ENCODE results near the gene HFE. TPM values are rescaled to one million over a fixed set of nuclear protein-coding genes. Genes with fewer than 3 reads are reported as not detected.

Gene HFE
- total and polyA plus RNA-seq, 2 donors (not counting 1 experiment from before 2014, with no cell fraction given): 18.3 to 22.3 TPM

DNA sequence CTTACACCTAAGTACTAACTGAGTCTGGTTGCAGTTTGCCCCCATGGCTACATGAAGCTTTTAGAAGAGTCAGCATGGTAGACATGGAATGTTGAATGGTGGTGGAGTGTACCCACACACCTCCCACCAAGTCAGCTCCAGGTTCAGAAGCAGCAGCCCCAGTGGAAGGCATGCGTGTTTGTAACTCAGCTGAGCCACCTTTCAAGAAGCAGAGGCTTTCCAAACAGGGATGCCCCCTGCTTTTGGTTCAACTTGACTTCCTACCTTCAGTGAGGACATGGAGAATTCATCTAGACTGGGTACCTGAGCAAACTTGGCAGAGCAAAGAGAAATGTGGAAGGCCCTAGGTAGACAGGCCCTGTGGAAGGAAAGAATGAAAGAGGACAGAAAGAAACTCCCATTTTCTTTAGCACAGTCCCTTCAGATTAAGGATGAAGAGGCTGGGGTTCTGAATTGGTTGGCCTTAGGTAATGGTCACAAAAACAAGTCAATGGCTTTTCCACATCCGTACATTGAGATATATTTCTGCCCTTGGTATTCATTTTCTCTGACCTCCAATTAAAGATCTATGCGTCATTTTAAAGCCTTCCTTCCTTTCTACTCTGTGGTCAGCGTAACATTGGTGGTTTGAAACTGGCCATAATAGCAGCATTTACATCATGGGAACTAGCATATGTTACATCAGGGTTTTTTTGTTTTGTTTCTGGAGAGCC is 53.2 kb downstream of the HFE start:
- H4K20me1 ChIP-seq (ENCODE audit: control insufficient read depth, extremely low read depth, insufficient read depth, low read length): no peaks in the 10 kb centered on the region
- TF ChIP-seq, protein P1, sequence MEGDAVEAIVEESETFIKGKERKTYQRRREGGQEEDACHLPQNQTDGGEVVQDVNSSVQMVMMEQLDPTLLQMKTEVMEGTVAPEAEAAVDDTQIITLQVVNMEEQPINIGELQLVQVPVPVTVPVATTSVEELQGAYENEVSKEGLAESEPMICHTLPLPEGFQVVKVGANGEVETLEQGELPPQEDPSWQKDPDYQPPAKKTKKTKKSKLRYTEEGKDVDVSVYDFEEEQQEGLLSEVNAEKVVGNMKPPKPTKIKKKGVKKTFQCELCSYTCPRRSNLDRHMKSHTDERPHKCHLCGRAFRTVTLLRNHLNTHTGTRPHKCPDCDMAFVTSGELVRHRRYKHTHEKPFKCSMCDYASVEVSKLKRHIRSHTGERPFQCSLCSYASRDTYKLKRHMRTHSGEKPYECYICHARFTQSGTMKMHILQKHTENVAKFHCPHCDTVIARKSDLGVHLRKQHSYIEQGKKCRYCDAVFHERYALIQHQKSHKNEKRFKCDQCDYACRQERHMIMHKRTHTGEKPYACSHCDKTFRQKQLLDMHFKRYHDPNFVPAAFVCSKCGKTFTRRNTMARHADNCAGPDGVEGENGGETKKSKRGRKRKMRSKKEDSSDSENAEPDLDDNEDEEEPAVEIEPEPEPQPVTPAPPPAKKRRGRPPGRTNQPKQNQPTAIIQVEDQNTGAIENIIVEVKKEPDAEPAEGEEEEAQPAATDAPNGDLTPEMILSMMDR (conservative IDR thresholded peaks at IDR 0.05 in 1 of 2, IDR thresholded peaks at IDR 0.05 in 1 of 2; ENCODE audit: low read depth in 1 of 2, low read length in 2 of 2): no peak
- no peak for TF ChIP-seq EZH2 (IDR thresholded peaks at IDR 0.05; ENCODE audit: low read length, missing control alignments)
- H3K36me3 ChIP-seq (ENCODE audit: control insufficient read depth, insufficient read depth, low read length): peaks cover 2% of the 10 kb centered on the region
- H3K9me3 ChIP-seq (ENCODE audit: control insufficient read depth, insufficient read depth, low read depth, low read length): no peaks in the 10 kb centered on the region
- no peak overlapping the region for H3K4me2 ChIP-seq (ENCODE audit: extremely low read depth, insufficient read depth, low read length)
- H3K4me1 ChIP-seq (ENCODE audit: control insufficient read depth, extremely low read depth, insufficient read depth, low read length): no peaks in the 10 kb centered on the region
- H3K4me3 ChIP-seq (replicated peaks in 1 of 4; ENCODE audit: control extremely low read depth in 1 of 4, insufficient read depth in 1 of 4, low read depth in 3 of 4, low read length in 4 of 4): no peak overlapping the region
- H3K27ac ChIP-seq (ENCODE audit: insufficient read depth, low read length): no peak overlapping the region
- no peak for DNase-seq (ENCODE audit: low read depth in 2 of 2)
- no peaks in the 10 kb centered on the region for H3K79me2 ChIP-seq (ENCODE audit: control insufficient read depth, insufficient read depth, low read length)
- H3K9ac ChIP-seq (ENCODE audit: insufficient read depth, low read length): no peak overlapping the region
- no peaks in the 10 kb centered on the region for H3K27me3 ChIP-seq (ENCODE audit: control insufficient read depth, insufficient read depth, low read length)
- H2AFZ ChIP-seq (ENCODE audit: low read length): no peak overlapping the region

- DNase-seq (ENCODE audit: low read depth in 2 of 2): no peak
- Histone ChIP-seq H3K4me1 (ENCODE audit: control insufficient read depth, extremely low read depth, insufficient read depth, low read length) (no peaks in the 10 kb centered on the region), H3K27me3 (ENCODE audit: control insufficient read depth, insufficient read depth, low read length) (no peaks in the 10 kb centered on the region), H3K9me3 (ENCODE audit: control insufficient read depth, insufficient read depth, low read depth, low read length) (no peaks in the 10 kb centered on the region), H3K4me2 (ENCODE audit: extremely low read depth, insufficient read depth, low read length) (no peak overlapping the region), H3K27ac (ENCODE audit: insufficient read depth, low read length) (no peak overlapping the region), H3K36me3 (ENCODE audit: control insufficient read depth, insufficient read depth, low read length) (peaks cover 2% of the 10 kb centered on the region), H3K79me2 (ENCODE audit: control insufficient read depth, insufficient read depth, low read length) (no peaks in the 10 kb centered on the region), H2AFZ (ENCODE audit: low read length) (no peak overlapping the region), H3K9ac (ENCODE audit: insufficient read depth, low read length) (no peak overlapping the region), H3K4me3 (replicated peaks in 1 of 4; ENCODE audit: control extremely low read depth in 1 of 4, insufficient read depth in 1 of 4, low read depth in 3 of 4, low read length in 4 of 4) (no peak overlapping the region), H4K20me1 (ENCODE audit: control insufficient read depth, extremely low read depth, insufficient read depth, low read length) (no peaks in the 10 kb centered on the region)
- TF ChIP-seq, protein P1 (conservative IDR thresholded peaks at IDR 0.05 in 1 of 2, IDR thresholded peaks at IDR 0.05 in 1 of 2; ENCODE audit: low read depth in 1 of 2, low read length in 2 of 2): no peak
- no peak for TF ChIP-seq EZH2 (IDR thresholded peaks at IDR 0.05; ENCODE audit: low read length, missing control alignments)
These were observed 53.7 kb downstream of the HFE start for GRCh38 chr6:26140967-26141294.

- Histone ChIP-seq H3K9ac (ENCODE audit: insufficient read depth, low read length) (no peak overlapping the region), H3K36me3 (ENCODE audit: control insufficient read depth, insufficient read depth, low read length) (peaks cover 2% of the 10 kb centered on the region), H2AFZ (ENCODE audit: low read length) (no peak overlapping the region), H3K27ac (ENCODE audit: insufficient read depth, low read length) (no peak overlapping the region), H3K9me3 (ENCODE audit: control insufficient read depth, insufficient read depth, low read depth, low read length) (no peaks in the 10 kb centered on the region), H3K27me3 (ENCODE audit: control insufficient read depth, insufficient read depth, low read length) (no peaks in the 10 kb centered on the region), H4K20me1 (ENCODE audit: control insufficient read depth, extremely low read depth, insufficient read depth, low read length) (no peaks in the 10 kb centered on the region), H3K4me1 (ENCODE audit: control insufficient read depth, extremely low read depth, insufficient read depth, low read length) (no peaks in the 10 kb centered on the region), H3K4me3 (replicated peaks in 1 of 4; ENCODE audit: control extremely low read depth in 1 of 4, insufficient read depth in 1 of 4, low read depth in 3 of 4, low read length in 4 of 4) (no peak overlapping the region), H3K79me2 (ENCODE audit: control insufficient read depth, insufficient read depth, low read length) (no peaks in the 10 kb centered on the region), H3K4me2 (ENCODE audit: extremely low read depth, insufficient read depth, low read length) (no peak overlapping the region)
- DNase-seq (ENCODE audit: low read depth in 2 of 2): no peak
- TF ChIP-seq, protein P1 (conservative IDR thresholded peaks at IDR 0.05 in 1 of 2, IDR thresholded peaks at IDR 0.05 in 1 of 2; ENCODE audit: low read depth in 1 of 2, low read length in 2 of 2): no peak
- no peak for TF ChIP-seq EZH2 (IDR thresholded peaks at IDR 0.05; ENCODE audit: low read length, missing control alignments)
These were observed 54.2 kb downstream of the HFE start for GRCh38 chr6:26141378-26141904.

All from fibroblast of lung (primary cell).